SK-MEL-5 (cell line): Measurements from ENCODE around the gene GARS1. TPM values are rescaled to one million over a fixed set of nuclear protein-coding genes. Genes with fewer than 3 reads are reported as not detected.
A peak's percentile ranks its signal among the peaks of the same experiment; 100 is the strongest.
"Not testable (repeated sequence)": the region's sequence is repeated elsewhere in the genome, so short reads cannot be mapped to it uniquely, and the experiment has no call there.

ENCODE experiments used
- DNase-seq: peaks from one replicate; pipeline ENCODE4 v3.0.0-alpha.2; 2016; ENCODE audit warnings: low read depth, low spot score
- in situ Hi-C: cut with HindIII; loops from 2 replicates; pipeline ENCODE4 v1.10.0; 2016; ENCODE audit warnings: low sequenced_read_pairs, high pct_unique_total_duplicates, low pct_unique_long_range_greater_than_20kb
- total RNA-seq: library from RNA; depleted of rRNA; stranded (reverse); fragments of >200 nt; shearing (Covaris generic); gene quantifications from 2 replicates; pipeline ENCODE4 v1.2.3, GENCODE V29; 2014

GARS1 gene
- total RNA-seq, 1 experiment from 2014 or later, result 301 TPM

GRCh38 chr7:30566596-30566995 lies 28.1 kb upstream of the GARS1 start:
- in situ Hi-C loops, result no loop called here
- DNase-seq, result no peak

- in situ Hi-C loops, result no loop called here
- no peak for DNase-seq
Measured at GRCh38 chr7:30567081-30567480, 27.6 kb upstream of the GARS1 start.

- DNase-seq, in situ Hi-C loops: not testable (repeated sequence)
Measured at GRCh38 chr7:30570238-30570637, 24.4 kb upstream of the GARS1 start.

- in situ Hi-C loops, result no loop called here
- no peak for DNase-seq
Measured at GRCh38 chr7:30572212-30572841, 22.4 kb upstream of the GARS1 start.

GRCh38 chr7:30575910-30576309 lies 18.8 kb upstream of the GARS1 start:
- in situ Hi-C loops, result no loop called here
- DNase-seq, result no peak

GRCh38 chr7:30583181-30583580 lies 11.5 kb upstream of the GARS1 start:
- in situ Hi-C loops, result no loop called here
- DNase-seq, result no peak

GRCh38 chr7:30584415-30584814 lies 10.3 kb upstream of the GARS1 start:
- DNase-seq, result no peak
- in situ Hi-C loops, result no loop called here

GRCh38 chr7:30584965-30585364 lies 9.7 kb upstream of the GARS1 start:
- no peak for DNase-seq
- in situ Hi-C loops, result no loop called here

- DNase-seq, result no peak
- in situ Hi-C loops, result no loop called here
Measured at GRCh38 chr7:30585675-30586074, 9.0 kb upstream of the GARS1 start.

GRCh38 chr7:30587547-30587946 lies 7.1 kb upstream of the GARS1 start:
- DNase-seq, in situ Hi-C loops: not testable (repeated sequence)

- no peak for DNase-seq
- in situ Hi-C loops, result no loop called here
Measured at GRCh38 chr7:30589111-30589510, 5.6 kb upstream of the GARS1 start.

- in situ Hi-C loops, result no loop called here
- DNase-seq, result peak; percentile 51
Measured at GRCh38 chr7:30594048-30594539, 584 bp upstream of the GARS1 start.

GRCh38 chr7:30595436-30596013 lies 847 bp downstream of the GARS1 start:
- in situ Hi-C loops, result no loop called here
- peak; percentile 28 for DNase-seq

- in situ Hi-C loops, result no loop called here
- peak; percentile 56 for DNase-seq
Measured at GRCh38 chr7:30596014-30596641, 1.4 kb downstream of the GARS1 start.

GRCh38 chr7:30596721-30597120 lies 2.0 kb downstream of the GARS1 start:
- in situ Hi-C loops, result no loop called here
- DNase-seq, result peak; percentile 19

GRCh38 chr7:30598121-30598876 lies 3.6 kb downstream of the GARS1 start:
- no peak for DNase-seq
- in situ Hi-C loops, result no loop called here

GRCh38 chr7:30604901-30605300 lies 10.2 kb downstream of the GARS1 start:
- DNase-seq, result no peak
- in situ Hi-C loops, result no loop called here

- no peak for DNase-seq
- in situ Hi-C loops, result no loop called here
Measured at GRCh38 chr7:30605832-30606231, 11.2 kb downstream of the GARS1 start.
